SK-N-SH (cell line): ENCODE measurements around the gene NCAM2. TPM values are rescaled to one million over a fixed set of nuclear protein-coding genes. Genes with fewer than 3 reads are reported as not detected.

ENCODE experiments used
- CTCF ChIA-PET: fragments of 300-600, 350-600 bp; formaldehyde crosslinking; extraction: SDS; loops from one replicate; lab custom pipeline; 2021; lab: Yijun Ruan, JAX
- POLR2A ChIA-PET: fragments of 350-600 bp; sonication (Branson Sonifier 250); formaldehyde crosslinking; extraction: SDS; loops from one replicate; lab custom pipeline; 2020; ENCODE audit warnings: antibody characterized with exemption, inconsistent platforms; lab: Yijun Ruan, JAX
- DNase-seq: peaks from one replicate; pipeline ENCODE4 v3.0.0; 2012
- H2AFZ ChIP-seq: fragments of 200-600 bp; sonication (generic); 2 replicates; pipeline ENCODE4 v1.8.1; 2016; ENCODE audit warnings: antibody characterized with exemption, mild to moderate bottlenecking, low read depth
- H3F3A ChIP-seq: fragments of 200-600 bp; sonication (generic); replicated peaks from 2 replicates; pipeline ENCODE3; 2016; ENCODE audit warnings: antibody characterized with exemption, mild to moderate bottlenecking; ENCODE audit not compliant: insufficient read depth
- H3K27ac ChIP-seq, 2 experiments: fragments of 200-500 bp in 1 of 2; fragments of 200-600 bp in 1 of 2; sonication (Bioruptor generic) in 1 of 2; sonication (generic), shearing (Covaris generic) in 1 of 2; 2 replicates each; pipeline versions ENCODE4 v1.5.1 to v1.6.1; 2014 to 2016; ENCODE audit warnings: low read depth in 2 of 2, inconsistent platforms in 1 of 2, low read length in 1 of 2, mild to moderate bottlenecking in 1 of 2, mixed read lengths in 1 of 2
- H3K27me3 ChIP-seq: fragments of 200-600 bp; sonication (generic), shearing (Covaris generic); 2 replicates; pipeline ENCODE4 v1.6.1; 2016; ENCODE audit warnings: mixed run types; ENCODE audit not compliant: insufficient read depth
- H3K36me3 ChIP-seq, 2 experiments: fragments of 200-500 bp in 1 of 2; fragments of 200-600 bp in 1 of 2; sonication (Bioruptor generic) in 1 of 2; sonication (generic) in 1 of 2; replicated peaks in 1 of 2; 2 replicates each; pipeline versions ENCODE3 to v1.5.1; 2014 to 2016; ENCODE audit warnings: low read length in 1 of 2, mild to moderate bottlenecking in 1 of 2; ENCODE audit not compliant: insufficient read depth in 2 of 2, control insufficient read depth in 1 of 2
- H3K4me1 ChIP-seq, 2 experiments: fragments of 200-500 bp in 1 of 2; fragments of 200-600 bp in 1 of 2; sonication (Bioruptor generic) in 1 of 2; sonication (generic), shearing (Covaris generic) in 1 of 2; 2 replicates each; pipeline versions ENCODE4 v1.5.1 to v1.6.1; 2014 to 2016; ENCODE audit warnings: low read depth in 1 of 2, low read length in 1 of 2, mixed run types in 1 of 2; ENCODE audit not compliant: insufficient read depth in 2 of 2, control insufficient read depth in 1 of 2
- H3K4me2 ChIP-seq: fragments of 200-600 bp; sonication (generic), shearing (Covaris generic); 2 replicates; pipeline ENCODE4 v1.6.1; 2017; ENCODE audit warnings: mixed run types
- H3K4me3 ChIP-seq, 2 experiments: fragments of 200-500 bp in 1 of 2; fragments of 200-600 bp in 1 of 2; sonication (Bioruptor generic) in 1 of 2; sonication (generic), shearing (Covaris generic) in 1 of 2; 2 replicates each; pipeline versions ENCODE4 v1.5.1 to v1.8.1; 2014 to 2016; ENCODE audit warnings: low read depth in 2 of 2, inconsistent platforms in 1 of 2, low read length in 1 of 2, mild to moderate bottlenecking in 1 of 2, mixed read lengths in 1 of 2, moderate library complexity in 1 of 2
- H3K79me2 ChIP-seq: fragments of 200-600 bp; sonication (generic); 2 replicates; pipeline ENCODE4 v1.8.1; 2017; ENCODE audit warnings: mild to moderate bottlenecking; ENCODE audit not compliant: insufficient read depth
- H3K9ac ChIP-seq: fragments of 200-600 bp; sonication (generic); 2 replicates; pipeline ENCODE4 v1.6.1; 2017; ENCODE audit warnings: mixed run types
- H3K9me2 ChIP-seq: fragments of 200-600 bp; sonication (generic); 2 replicates; pipeline ENCODE4 v1.6.1; 2017; ENCODE audit warnings: mixed run types
- H3K9me3 ChIP-seq: fragments of 200-600 bp; sonication (generic); 2 replicates; pipeline ENCODE4 v1.6.1; 2017; ENCODE audit warnings: mixed run types, mild to moderate bottlenecking, moderate library complexity
- H4K20me1 ChIP-seq: fragments of 200-600 bp; sonication (generic); 2 replicates; pipeline ENCODE4 v1.6.1; 2017; ENCODE audit warnings: mild to moderate bottlenecking, mixed run types; ENCODE audit not compliant: insufficient read depth
- GABPA ChIP-seq: IDR thresholded peaks from 2 replicates; pipeline ENCODE4 v1.4.0; 2012; ENCODE audit warnings: low read depth, mild to moderate bottlenecking
- GATA2 ChIP-seq: sonication (generic); formaldehyde crosslinking; IDR thresholded peaks from 2 replicates; pipeline ENCODE4 v1.5.0; 2020; ENCODE audit warnings: mild to moderate bottlenecking, missing genetic modification reagents
- PBX3 ChIP-seq: IDR thresholded peaks from 2 replicates; pipeline ENCODE4; 2012
- RAD21 ChIP-seq: IDR thresholded peaks from 2 replicates; pipeline ENCODE4 v1.6.1; 2012; ENCODE audit warnings: mild to moderate bottlenecking, low read length
- RCOR1 ChIP-seq: fragments of 150-350 bp; IDR thresholded peaks from 2 replicates; pipeline ENCODE4 v1.6.1; 2017; ENCODE audit warnings: antibody characterized with exemption, low read length
- REST ChIP-seq: IDR thresholded peaks from 2 replicates; pipeline ENCODE4 v1.6.1; 2012; ENCODE audit warnings: mild to moderate bottlenecking, low read depth, low read length, moderate library complexity
- SMC3 ChIP-seq: IDR thresholded peaks from 2 replicates; pipeline ENCODE4 v1.6.1; 2012; ENCODE audit warnings: low read depth, low read length, improper control_type of control experiment
- TEAD4 ChIP-seq: IDR thresholded peaks from 2 replicates; pipeline ENCODE4 v1.4.0; 2012; ENCODE audit warnings: mild to moderate bottlenecking, borderline replicate concordance; ENCODE audit not compliant: insufficient read depth
- WGBS: methylation state at CpG from one replicate; pipeline ENCODE4 v1.1.6; 2017; ENCODE audit warnings: low lambda C conversion rate; 5-methylcytosine and 5-hydroxymethylcytosine counted together
- polyA plus RNA-seq, 3 experiments: library from polyadenylated mRNA; depleted of rRNA; stranded (reverse); fragments of >200 nt; gene quantifications; 2 replicates each; pipeline ENCODE4 v1.2.3, GENCODE V29; 2012

The NCAM2 gene
- polyA plus RNA-seq, 1 of the 3 experiments (the other 2 are of a cell fraction) = 2.1 TPM

DNA sequence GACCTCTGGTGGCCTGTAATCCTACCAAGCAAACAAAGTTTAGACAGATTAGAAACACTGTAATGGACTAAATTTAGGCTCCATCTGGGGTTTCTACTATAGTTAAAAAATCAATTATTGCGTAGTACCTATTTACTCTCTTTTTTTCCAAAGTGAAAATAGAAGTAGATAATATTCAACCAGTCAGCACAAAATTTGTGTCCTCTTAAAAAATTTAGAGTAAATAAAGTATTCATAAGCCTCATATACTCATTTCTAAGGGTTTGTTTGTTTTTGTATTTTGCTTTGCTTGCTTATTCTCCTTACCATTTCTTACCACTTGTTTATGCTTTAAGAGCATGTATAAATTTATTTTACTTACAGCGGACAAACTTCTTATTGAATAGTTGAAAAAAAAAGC is 54.5 kb downstream of the NCAM2 start:
- Histone ChIP-seq H3K27me3 (no peaks in the 10 kb centered on the region), H3K9ac (no peak overlapping the region), H3K79me2 (no peaks in the 10 kb centered on the region), H3K4me1 (no peaks in the 10 kb centered on the region), H3K4me3 (no peak overlapping the region), H3K4me2 (no peak overlapping the region), H3K9me2 (no peaks in the 10 kb centered on the region), H3F3A (no peaks in the 10 kb centered on the region), H3K27ac (no peak overlapping the region), H4K20me1 (no peaks in the 10 kb centered on the region), H3K36me3 (no peaks in the 10 kb centered on the region), H3K9me3 (no peaks in the 10 kb centered on the region), H2AFZ (no peak overlapping the region)
- TF ChIP-seq SMC3 (no peak), GATA2 (no peak), RCOR1 (no peak), REST (no peak), GABPA (no peak), RAD21 (no peak)
- WGBS = 77% methylated on average over 2 of the region's 2 CpGs
- POLR2A ChIA-PET = no interaction called here
- DNase-seq = no peak
- CTCF ChIA-PET = no interaction called here

DNA sequence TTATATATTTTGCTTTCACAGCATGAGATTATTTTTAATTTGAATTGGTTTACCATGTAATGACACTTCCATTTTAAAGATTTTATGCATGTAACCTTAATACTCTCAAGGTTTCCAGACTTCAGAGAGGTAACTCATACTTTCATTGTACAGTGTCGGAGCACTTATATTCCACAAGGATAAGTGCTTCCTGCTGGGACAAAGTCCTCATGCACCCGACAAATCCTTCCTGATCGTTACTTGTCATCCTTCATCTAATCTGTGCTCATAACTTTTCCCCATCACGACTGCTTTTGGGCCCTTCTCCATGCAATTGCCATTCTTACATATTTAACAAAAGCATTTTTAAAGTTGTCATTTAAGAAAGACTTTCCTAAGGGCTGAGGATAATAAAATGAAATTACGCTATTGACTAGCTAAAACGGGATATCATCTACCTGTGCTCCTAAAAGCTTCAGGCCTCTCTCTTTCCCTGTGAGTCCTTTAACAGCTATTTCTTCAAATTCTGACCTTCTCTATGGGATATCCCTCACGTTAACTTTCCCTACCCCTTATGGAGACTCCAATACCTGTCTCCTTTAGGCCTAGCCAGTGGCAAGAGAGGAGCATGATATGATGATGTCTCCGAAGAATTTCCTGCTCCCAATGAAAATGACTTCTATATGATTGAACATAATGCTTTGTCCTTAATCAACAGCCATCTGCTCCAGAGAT is 59.3 kb downstream of the NCAM2 start:
- Histone ChIP-seq H3K9me2 (no peaks in the 10 kb centered on the region), H3K36me3 (no peaks in the 10 kb centered on the region), H3K4me2 (no peak overlapping the region), H3K79me2 (no peaks in the 10 kb centered on the region), H3K27ac (no peak overlapping the region), H3K4me3 (no peak overlapping the region), H3F3A (no peaks in the 10 kb centered on the region), H3K27me3 (no peaks in the 10 kb centered on the region), H3K4me1 (no peaks in the 10 kb centered on the region), H3K9me3 (no peaks in the 10 kb centered on the region), H3K9ac (no peak overlapping the region), H2AFZ (no peak overlapping the region), H4K20me1 (no peaks in the 10 kb centered on the region)
- ChIA-PET CTCF (interaction anchor here (1.0 kb wide), 1 partner anchor 58 kb away, joined by 3 read pairs; no protein-coding TSS in a partner anchor), POLR2A (no interaction called here)
- WGBS = 75% methylated on average over 8 of the region's 8 CpGs
- no peak for DNase-seq
- TF ChIP-seq TEAD4 = no peak
- no peak for TF ChIP-seq REST
- no peak for TF ChIP-seq PBX3
